ENCODE data around the gene SESN1. TPM values are rescaled to one million over a fixed set of nuclear protein-coding genes. Genes with fewer than 3 reads are reported as not detected.

SESN1 gene
- total RNA-seq, 2 donors from 2014 or later, result 26.2 to 63.1 TPM

GRCh38 chr6:109103942-109104341, 9.3 kb upstream of the SESN1 start:
- H3K27me3 ChIP-seq (replicated peaks; ENCODE audit: insufficient read depth), result no peaks in the 10 kb centered on the region
- no peaks in the 10 kb centered on the region for H3K36me3 ChIP-seq
- no peaks in the 10 kb centered on the region for H3K4me1 ChIP-seq (ENCODE audit: control insufficient read depth in 1 of 2, low read depth in 2 of 2)
- DNase-seq (ENCODE audit: low spot score) (no peak), ATAC-seq (ENCODE audit: insufficient number of reproducible peaks, low FRiP score, low read depth) (no peak)
- TF ChIP-seq CTCF (IDR thresholded peaks at IDR 0.05), result no peak
- no peak overlapping the region for H3K27ac ChIP-seq
- H3K4me3 ChIP-seq, result no peak overlapping the region
- no peaks in the 10 kb centered on the region for H3K9me3 ChIP-seq

- no peaks in the 10 kb centered on the region for H3K4me1 ChIP-seq (ENCODE audit: control insufficient read depth in 1 of 2, low read depth in 2 of 2)
- TF ChIP-seq CTCF (IDR thresholded peaks at IDR 0.05), result no peak
- no peak for DNase-seq (ENCODE audit: low spot score)
- no peaks in the 10 kb centered on the region for H3K9me3 ChIP-seq
- ATAC-seq (ENCODE audit: insufficient number of reproducible peaks, low FRiP score, low read depth), result no peak
- no peak overlapping the region for H3K4me3 ChIP-seq
- no peak overlapping the region for H3K27ac ChIP-seq
- H3K36me3 ChIP-seq, result no peaks in the 10 kb centered on the region
- H3K27me3 ChIP-seq (replicated peaks; ENCODE audit: insufficient read depth), result no peaks in the 10 kb centered on the region
Measured at GRCh38 chr6:109102762-109103161, 8.1 kb upstream of the SESN1 start.

- H3K4me1 ChIP-seq (ENCODE audit: control insufficient read depth in 1 of 2, low read depth in 2 of 2), result peaks cover 0 to 11% of the 10 kb centered on the region in 2 donors
- DNase-seq (ENCODE audit: low spot score) (no peak), ATAC-seq (ENCODE audit: insufficient number of reproducible peaks, low FRiP score, low read depth) (no peak)
- H3K4me3 ChIP-seq, result no peak overlapping the region
- TF ChIP-seq CTCF (IDR thresholded peaks at IDR 0.05), result no peak
- no peak overlapping the region for H3K27ac ChIP-seq
- H3K9me3 ChIP-seq, result no peaks in the 10 kb centered on the region
- no peaks in the 10 kb centered on the region for H3K36me3 ChIP-seq
- H3K27me3 ChIP-seq (replicated peaks; ENCODE audit: insufficient read depth), result no peaks in the 10 kb centered on the region
Measured at GRCh38 chr6:109097661-109098060, 3.0 kb upstream of the SESN1 start.

GRCh38 chr6:109096208-109096607, 1.6 kb upstream of the SESN1 start:
- H3K9me3 ChIP-seq, result no peaks in the 10 kb centered on the region
- H3K36me3 ChIP-seq, result no peaks in the 10 kb centered on the region
- no peak for DNase-seq (ENCODE audit: low spot score)
- peak overlapping the region; percentile 89 to 98 for H3K27ac ChIP-seq
- ATAC-seq (ENCODE audit: insufficient number of reproducible peaks, low FRiP score, low read depth), result no peak
- TF ChIP-seq CTCF (IDR thresholded peaks at IDR 0.05), result no peak
- peaks cover 9 to 23% of the 10 kb centered on the region in 2 donors for H3K4me1 ChIP-seq (ENCODE audit: control insufficient read depth in 1 of 2, low read depth in 2 of 2)
- H3K27me3 ChIP-seq (replicated peaks; ENCODE audit: insufficient read depth), result no peaks in the 10 kb centered on the region
- H3K4me3 ChIP-seq, result peak overlapping the region; percentile 90

GRCh38 chr6:109095835-109096084, 1.1 kb upstream of the SESN1 start:
- Histone ChIP-seq H3K4me3 (peak overlapping the region; percentile 90), H3K4me1 (ENCODE audit: control insufficient read depth in 1 of 2, low read depth in 2 of 2) (peaks cover 11 to 27% of the 10 kb centered on the region in 2 donors), H3K27ac (peak overlapping the region; percentile 89 to 98), H3K27me3 (replicated peaks; ENCODE audit: insufficient read depth) (no peaks in the 10 kb centered on the region), H3K9me3 (no peaks in the 10 kb centered on the region), H3K36me3 (no peaks in the 10 kb centered on the region)
- no peak for DNase-seq (ENCODE audit: low spot score)
- no peak for ATAC-seq (ENCODE audit: insufficient number of reproducible peaks, low FRiP score, low read depth)
- TF ChIP-seq CTCF (IDR thresholded peaks at IDR 0.05), result no peak
